ENCODE measurements around the gene VAPA. TPM values are rescaled to one million over a fixed set of nuclear protein-coding genes. Genes with fewer than 3 reads are reported as not detected.

Gene VAPA, protein sequence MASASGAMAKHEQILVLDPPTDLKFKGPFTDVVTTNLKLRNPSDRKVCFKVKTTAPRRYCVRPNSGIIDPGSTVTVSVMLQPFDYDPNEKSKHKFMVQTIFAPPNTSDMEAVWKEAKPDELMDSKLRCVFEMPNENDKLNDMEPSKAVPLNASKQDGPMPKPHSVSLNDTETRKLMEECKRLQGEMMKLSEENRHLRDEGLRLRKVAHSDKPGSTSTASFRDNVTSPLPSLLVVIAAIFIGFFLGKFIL
- total RNA-seq (100 to 1,000 TPM; 141 to 290 (median 205) TPM), polyA plus RNA-seq (10 to 100 TPM; 53.1 to 92.5 (median 92.5) TPM)
- long read RNA-seq, donor 1, full-length matches to known transcripts = 68 of 68 reads
- long read RNA-seq, donor 1, partial matches to known transcripts = 0 of 68 reads
- long read RNA-seq, donor 1, other reads (novel, unspliced or antisense) = 0 of 68 reads
- long read RNA-seq, donor 2, full-length matches to known transcripts = 53 of 110 reads
- long read RNA-seq, donor 2, partial matches to known transcripts = 57 of 110 reads
- long read RNA-seq, donor 2, other reads (novel, unspliced or antisense) = 0 of 110 reads

DNA sequence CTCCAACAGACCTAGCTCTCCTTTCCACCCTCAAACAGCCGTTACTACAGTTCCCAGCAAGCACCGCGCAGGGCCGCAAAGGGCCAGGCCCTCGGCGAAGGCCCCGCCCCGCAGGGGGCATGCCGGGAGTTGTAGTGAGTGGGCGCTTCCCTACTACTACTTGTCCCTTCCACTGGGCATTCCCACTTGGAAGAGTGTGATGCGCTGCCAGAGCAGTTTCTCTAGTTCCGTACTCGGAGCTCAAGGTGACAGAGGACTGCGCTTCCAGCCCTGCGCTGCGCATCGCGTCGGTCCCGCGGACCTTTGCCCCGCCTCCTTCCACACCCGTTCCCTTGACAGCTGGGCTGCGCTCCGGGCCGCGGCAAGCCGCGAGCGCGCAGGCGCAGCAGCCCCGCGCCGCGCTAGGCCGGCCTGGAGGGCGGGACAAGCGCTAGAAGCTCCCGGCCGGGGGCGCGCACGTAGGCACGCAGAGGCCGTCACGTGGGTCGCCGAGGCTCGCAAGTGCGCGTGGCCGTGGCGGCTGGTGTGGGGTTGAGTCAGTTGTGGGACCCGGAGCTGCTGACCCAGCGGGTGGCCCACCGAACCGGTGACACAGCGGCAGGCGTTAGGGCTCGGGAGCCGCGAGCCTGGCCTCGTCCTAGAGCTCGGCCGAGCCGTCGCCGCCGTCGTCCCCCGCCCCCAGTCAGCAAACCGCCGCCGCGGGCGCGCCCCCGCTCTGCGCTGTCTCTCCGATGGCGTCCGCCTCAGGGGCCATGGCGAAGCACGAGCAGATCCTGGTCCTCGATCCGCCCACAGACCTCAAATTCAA lies at the start of gene VAPA:
Gene VAPA (plus strand): TSS at position 491 of the 808 bp plus-strand sequence. CDS start 241 bp downstream, at position 732.
- DNase-seq = peak; percentile 99
- intact Hi-C loops (cut with DNase I; ENCODE audit: low total_unique reads) = no loop called here
- H3K4me3 ChIP-seq = peak within 1 kb of the TSS; percentile 73 to 92 (median 89)
- H3K27ac ChIP-seq = peak within 1 kb of the TSS; percentile 99 to 100 (median 100)
- no peaks in the 10 kb centered on the region for H3K27me3 ChIP-seq (replicated peaks in 1 of 7)
- H3K36me3 ChIP-seq = no peaks in the 10 kb centered on the region
- TF ChIP-seq POLR2A (IDR thresholded peaks at IDR 0.05) (peak; percentile 66 to 84 (median 70)), POLR2AphosphoS5 (IDR thresholded peaks at IDR 0.05) (peak; percentile 98 to 99 (median 98))
- TF ChIP-seq, protein P1, sequence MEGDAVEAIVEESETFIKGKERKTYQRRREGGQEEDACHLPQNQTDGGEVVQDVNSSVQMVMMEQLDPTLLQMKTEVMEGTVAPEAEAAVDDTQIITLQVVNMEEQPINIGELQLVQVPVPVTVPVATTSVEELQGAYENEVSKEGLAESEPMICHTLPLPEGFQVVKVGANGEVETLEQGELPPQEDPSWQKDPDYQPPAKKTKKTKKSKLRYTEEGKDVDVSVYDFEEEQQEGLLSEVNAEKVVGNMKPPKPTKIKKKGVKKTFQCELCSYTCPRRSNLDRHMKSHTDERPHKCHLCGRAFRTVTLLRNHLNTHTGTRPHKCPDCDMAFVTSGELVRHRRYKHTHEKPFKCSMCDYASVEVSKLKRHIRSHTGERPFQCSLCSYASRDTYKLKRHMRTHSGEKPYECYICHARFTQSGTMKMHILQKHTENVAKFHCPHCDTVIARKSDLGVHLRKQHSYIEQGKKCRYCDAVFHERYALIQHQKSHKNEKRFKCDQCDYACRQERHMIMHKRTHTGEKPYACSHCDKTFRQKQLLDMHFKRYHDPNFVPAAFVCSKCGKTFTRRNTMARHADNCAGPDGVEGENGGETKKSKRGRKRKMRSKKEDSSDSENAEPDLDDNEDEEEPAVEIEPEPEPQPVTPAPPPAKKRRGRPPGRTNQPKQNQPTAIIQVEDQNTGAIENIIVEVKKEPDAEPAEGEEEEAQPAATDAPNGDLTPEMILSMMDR (IDR thresholded peaks at IDR 0.05 in 8 of 11, conservative IDR thresholded peaks at IDR 0.05 in 3 of 11) = peak in 1 of 11 experiments; percentile 32
- 0 to 1% (median 0%) methylated on average over 53 to 87 of the region's 87 CpGs for whole genome bisulfite sequencing, 5 donors
- no peaks in the 10 kb centered on the region for H3K9me3 ChIP-seq
- H3K4me1 ChIP-seq = peaks cover 35 to 50% (median 44%) of the 10 kb centered on the region in 6 donors

DNA sequence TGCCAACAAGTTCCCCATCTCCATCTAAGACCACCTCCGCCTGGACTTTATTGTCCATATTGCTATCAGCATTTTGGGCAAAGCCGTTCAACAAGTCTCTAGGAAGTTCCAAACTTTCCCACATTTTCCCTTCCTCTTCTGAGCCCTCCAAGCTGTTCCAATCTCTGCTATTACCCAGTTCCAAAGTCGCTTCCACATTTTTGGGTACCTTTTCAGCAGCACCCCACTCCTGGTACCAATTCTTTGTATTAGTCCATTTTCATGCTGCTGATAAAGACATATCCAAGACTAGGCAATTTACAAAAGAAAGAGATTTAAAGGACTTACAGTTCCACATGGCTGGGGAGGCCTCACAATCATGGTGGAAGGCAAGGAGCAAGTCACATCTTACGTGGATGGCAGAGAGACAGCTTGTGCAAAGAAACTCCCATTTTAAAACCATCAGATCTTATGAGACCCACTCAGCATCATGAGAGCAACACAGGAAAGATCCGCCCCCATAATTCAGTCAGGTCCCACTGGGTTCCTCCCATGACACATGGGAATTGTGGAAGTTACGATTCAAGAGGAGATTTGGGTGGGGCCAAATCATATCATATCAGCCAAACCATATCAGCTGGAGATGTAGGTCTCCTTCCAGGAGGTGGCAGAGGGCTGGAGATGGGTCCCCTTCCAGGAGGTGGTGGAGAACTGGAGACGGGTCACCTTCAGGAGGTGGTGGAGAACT lies 47.9 kb upstream of the VAPA start:
- intact Hi-C loops (cut with DNase I; ENCODE audit: low total_unique reads) = no loop called here
- H3K4me3 ChIP-seq = no peak overlapping the region
- WGBS, 5 donors = 87 to 97% (median 94%) methylated on average over 7 of the region's 7 CpGs
- TF ChIP-seq POLR2AphosphoS5 (IDR thresholded peaks at IDR 0.05) (no peak), POLR2A (IDR thresholded peaks at IDR 0.05) (no peak)
- TF ChIP-seq, protein P1 (IDR thresholded peaks at IDR 0.05 in 8 of 11, conservative IDR thresholded peaks at IDR 0.05 in 3 of 11) = no peak
- no peak overlapping the region for H3K27ac ChIP-seq
- H3K4me1 ChIP-seq = peaks cover 0 to 24% (median 15%) of the 10 kb centered on the region in 6 donors
- DNase-seq = no peak
- peaks cover 3 to 22% (median 16%) of the 10 kb centered on the region in 8 donors for H3K9me3 ChIP-seq
- H3K27me3 ChIP-seq (replicated peaks in 1 of 7) = no peaks in the 10 kb centered on the region
- peaks cover 0 to 27% (median 0%) of the 10 kb centered on the region in 6 donors for H3K36me3 ChIP-seq

DNA sequence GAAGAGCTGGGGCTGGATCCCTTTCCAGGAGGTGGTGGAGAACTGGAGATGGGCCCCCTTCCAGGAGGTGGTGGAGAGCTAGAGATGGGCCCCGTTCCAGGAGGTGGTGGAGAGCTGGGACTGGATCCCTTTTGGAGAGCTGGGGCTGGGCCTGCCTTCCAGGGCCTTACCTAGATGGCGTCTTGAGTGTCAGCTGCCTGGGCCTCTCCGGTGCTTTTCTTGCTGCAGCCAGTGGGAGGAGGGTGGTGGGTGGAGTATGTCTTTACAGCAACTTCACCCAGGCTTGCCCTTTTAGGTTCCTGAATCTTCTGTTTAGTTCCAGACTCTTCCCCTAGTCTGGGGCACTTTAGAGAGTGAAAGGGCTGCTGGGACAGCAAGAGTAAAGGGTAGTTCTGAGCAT lies 47.2 kb upstream of the VAPA start:
- 76 to 95% (median 87%) methylated on average over 3 of the region's 3 CpGs for WGBS, 5 donors
- H3K4me3 ChIP-seq = no peak overlapping the region
- no peak for DNase-seq
- H3K27ac ChIP-seq = no peak overlapping the region
- peaks cover 0 to 20% (median 0%) of the 10 kb centered on the region in 6 donors for H3K36me3 ChIP-seq
- H3K9me3 ChIP-seq = peaks cover 3 to 22% (median 16%) of the 10 kb centered on the region in 8 donors
- H3K27me3 ChIP-seq (replicated peaks in 1 of 7) = no peaks in the 10 kb centered on the region
- intact Hi-C loops (cut with DNase I; ENCODE audit: low total_unique reads) = no loop called here
- H3K4me1 ChIP-seq = peaks cover 0 to 24% (median 15%) of the 10 kb centered on the region in 6 donors
- TF ChIP-seq, protein P1 (IDR thresholded peaks at IDR 0.05 in 8 of 11, conservative IDR thresholded peaks at IDR 0.05 in 3 of 11) = no peak
- no peak for TF ChIP-seq POLR2AphosphoS5 (IDR thresholded peaks at IDR 0.05)
- TF ChIP-seq POLR2A (IDR thresholded peaks at IDR 0.05) = no peak

Measured in spleen (tissue), 13 donors.